Ammon's horn (tissue), 1 donor: Measurements from ENCODE around the gene DST.
"Not testable (repeated sequence)": the region's sequence is repeated elsewhere in the genome, so short reads cannot be mapped to it uniquely, and the experiment has no call there.

Experiments used
- DNase-seq: peaks from one replicate; pipeline ENCODE4 v3.0.0-alpha.2; 2016; ENCODE audit warnings: low spot score

DST gene

DNA sequence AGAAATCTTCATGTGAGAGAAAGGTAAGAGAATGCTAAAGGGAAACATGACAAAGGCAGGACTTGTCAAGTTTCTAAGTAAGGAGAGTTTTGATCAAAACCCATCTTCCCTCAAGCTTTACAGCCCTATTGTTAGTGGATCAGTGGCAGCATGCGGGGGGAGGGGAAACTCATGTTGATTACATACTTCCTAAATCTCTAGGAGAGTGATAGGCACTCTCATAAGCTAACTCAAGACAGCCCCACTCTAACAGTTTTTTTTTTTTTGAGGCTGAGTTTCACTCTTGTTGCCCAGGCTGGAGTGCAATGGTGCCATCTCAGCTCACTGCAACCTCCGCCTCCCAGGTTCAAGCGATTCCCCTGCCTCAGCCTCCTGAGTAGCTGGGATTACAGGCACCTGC, 18.6 kb upstream of the DST start:
- not testable (repeated sequence) for DNase-seq

DNA sequence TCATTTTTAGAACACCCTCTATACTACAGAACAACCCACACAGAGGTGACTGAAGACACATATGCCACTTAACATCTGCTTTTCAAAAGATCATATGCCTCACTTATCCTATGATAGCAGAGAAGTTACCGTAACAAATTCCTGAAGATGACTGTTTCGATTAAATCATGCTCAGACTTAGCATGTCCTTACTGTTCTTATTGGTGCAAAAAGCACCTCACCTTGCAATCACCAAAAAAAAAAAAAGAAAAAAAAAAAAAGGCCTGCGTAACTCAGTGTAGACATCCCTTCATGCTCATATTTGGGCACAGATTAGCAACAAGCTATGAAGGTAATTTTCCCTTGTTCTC, 17.7 kb upstream of the DST start:
- DNase-seq = no peak

DNA sequence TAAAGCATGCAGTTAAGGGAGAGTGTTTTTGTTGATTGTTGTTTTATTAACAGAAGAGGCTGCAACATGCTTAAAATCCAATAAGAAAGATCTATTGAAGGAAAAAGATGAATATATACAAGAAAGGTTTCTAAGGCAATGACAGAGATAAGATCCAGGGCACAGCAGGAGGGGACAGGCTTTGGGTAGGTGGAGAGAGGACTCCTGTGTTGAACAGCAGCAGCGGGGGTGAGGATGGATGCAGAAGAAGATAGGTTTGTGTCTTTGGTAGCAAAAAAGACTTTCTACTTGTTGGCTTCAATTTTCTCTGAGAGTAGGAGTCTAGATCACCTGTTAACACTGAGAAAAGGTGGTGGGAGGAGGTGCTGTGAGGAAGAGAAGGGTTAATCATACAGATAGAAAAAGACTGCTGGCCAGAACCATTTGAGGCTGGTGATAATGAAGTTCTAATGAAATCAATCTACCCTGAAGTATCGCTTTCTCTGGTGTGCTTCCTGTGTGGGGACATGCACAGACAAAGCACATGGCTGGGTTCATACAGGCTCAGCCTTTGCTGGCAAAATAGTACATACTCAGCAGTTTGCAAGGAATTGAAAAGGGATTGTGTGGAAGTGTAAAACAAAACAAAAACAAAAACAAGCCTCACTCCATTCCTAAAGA, 17.2 kb upstream of the DST start:
- DNase-seq = peak; percentile 44

DNA sequence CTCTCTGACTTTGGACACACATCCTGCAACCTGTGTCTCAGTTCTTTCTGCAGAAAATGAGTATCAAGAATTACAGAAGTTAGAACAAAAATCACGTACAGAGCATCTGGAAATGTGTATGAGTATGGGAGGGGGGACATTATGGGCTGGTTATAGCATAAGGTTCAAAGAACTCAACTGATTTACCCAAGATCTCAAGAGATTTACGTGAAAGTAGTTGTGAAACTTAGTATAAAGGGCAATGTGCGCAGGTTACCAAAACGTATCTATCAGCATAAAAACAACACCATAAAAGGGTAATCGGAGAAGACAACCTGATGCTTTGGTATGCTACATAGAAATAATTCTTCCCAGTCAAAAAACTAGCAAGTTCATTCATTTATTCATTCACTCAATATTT, 15.6 kb upstream of the DST start:
- DNase-seq = no peak

DNA sequence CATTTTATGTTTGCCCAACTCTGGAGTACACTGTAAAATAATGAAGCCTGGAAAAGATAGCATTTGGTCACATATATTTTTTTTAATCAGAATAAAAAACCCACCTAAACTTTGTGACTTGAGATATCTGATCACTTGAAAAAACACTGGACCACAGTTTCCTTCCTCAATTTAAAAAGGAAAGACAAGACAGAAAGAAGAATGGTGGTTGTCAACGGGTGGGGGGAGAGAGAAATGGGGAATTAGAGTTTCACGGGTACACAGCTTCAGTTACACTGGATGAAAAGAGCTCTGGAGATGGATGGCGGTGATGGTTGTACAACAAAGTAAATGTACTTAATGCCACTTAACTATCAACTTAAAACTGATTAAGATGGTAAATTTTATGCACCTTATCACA, 14.7 kb upstream of the DST start:
- DNase-seq = no peak

DNA sequence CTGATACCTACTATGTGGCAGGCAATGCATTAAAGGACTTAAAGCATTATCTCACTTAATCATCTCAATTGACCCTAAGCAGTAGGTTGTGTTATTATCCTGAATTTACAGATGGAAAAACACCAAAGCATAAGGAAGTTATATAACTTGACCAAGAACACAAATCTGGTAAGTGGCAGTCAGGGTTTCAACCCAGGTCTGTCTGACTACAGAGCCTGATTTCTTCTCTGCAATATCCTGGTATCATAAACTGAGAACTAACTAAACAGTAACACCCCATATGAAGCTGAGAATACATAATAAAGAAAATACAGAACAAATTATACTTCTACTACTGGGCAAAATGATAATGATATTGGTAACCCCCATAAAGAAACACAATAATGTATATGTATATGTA, 13.8 kb upstream of the DST start:
- DNase-seq = no peak

DNA sequence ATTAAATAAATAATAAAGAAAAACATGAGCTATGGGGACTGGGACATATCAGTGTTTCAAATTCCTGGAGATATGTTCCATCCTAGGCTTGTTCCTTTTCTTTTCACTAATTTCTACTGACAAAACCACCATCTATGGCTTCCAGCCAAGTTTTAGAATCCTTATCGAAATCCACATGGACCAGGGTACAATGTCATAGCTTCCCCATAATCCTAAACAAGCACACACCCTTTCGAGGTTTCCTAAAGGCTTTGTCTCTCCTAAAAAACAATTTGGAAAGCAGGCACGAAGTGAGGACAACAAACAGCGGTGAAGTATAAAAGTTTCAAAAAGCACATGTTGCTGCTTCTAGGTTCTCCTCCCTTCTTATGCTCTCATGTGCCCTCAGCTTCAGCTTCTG, 13.3 kb upstream of the DST start:
- DNase-seq = no peak

DNA sequence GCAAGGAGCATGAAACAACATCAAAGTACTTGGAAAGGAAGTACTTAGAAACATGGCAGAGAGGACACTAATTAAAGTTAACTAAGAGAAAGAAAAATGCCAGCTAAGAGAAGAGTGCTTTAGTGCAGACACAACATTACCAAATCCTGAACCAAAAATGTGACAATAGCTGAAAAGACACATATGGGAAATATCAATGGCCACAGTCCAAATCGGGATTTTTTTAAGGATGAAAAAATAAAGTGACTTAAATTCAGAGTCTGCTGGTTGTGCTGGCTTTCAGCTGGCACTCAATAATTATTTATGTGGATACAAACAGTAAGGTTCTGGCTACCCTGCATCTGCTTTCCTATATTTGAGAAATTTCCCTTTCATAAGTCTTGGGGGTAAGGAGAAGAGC, 12.6 kb upstream of the DST start:
- no peak for DNase-seq

DNA sequence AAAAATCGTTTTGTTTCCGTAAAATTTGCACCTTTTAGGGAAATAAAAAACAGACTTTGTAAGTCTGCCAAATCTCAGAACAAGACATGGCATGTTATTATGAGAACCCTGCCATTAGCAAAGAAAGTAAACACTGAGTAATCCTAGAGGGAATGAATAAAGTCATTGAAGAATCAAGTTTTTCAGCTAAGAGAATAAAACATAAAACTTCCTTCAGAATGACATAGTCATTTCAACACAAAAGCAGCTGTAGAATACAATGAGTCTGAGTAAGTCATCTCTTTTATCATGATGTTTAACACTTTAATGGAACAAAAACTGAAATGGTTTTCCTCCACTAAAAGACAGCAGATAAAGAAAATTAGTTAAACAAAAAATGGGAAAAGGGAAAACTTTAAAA, 10.3 kb upstream of the DST start:
- DNase-seq = no peak

DNA sequence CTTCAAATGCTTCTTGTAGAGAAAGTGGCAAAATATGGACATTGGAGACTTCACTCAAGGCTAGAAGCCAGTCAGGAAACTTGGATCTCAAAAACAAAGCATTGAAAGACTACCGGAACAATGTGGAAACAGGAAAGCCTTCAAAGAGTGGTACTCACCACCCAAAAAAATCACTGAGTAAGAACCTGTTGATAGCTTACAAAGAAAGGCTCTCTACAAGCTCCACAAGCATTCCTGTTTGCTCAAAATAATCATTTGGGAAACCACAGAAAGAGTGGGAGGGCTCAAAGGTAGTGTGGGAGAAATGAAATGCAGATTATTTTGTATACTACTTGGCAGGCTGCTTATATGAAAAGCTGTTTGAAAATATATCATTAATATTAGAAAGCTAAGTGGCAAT, 9.5 kb upstream of the DST start:
- DNase-seq = no peak

DNA sequence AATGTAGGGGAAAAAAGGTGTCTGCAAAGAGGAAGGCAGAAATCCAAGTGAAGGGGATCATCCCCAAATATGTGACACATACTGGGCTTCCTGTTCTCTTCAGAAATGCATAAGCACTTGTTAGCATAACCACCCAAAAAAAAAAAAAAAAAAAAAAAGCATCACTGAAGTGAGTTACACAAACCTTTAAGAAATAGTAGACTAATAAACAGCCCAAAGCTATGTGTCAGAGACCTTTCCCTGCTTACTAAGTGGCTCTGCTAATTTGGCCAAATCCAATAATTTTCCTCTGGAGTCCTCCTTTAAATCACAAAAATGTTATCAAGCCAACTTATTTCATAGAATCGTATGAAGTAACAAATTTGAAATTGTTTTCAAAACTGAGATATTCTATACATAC, 7.5 kb upstream of the DST start:
- DNase-seq = no peak

DNA sequence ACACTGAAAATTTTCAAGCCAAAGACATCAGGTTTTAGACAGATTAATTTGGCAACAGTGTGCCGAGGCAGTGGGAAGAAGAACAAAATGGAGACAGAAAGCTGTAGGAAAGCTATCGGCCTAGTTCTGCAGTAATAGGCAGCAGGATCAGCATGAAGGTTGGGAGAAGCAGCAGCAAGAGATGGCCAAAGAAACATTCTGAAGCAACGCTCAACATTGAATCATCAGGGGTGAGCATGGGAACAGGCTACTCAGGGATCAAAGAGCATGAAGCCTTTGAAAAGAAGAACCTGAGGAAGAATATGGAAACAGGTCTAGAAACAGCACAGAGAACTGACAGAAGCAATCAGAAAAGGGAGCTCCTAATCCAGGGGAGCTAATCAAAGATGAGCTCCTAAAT, 7.1 kb upstream of the DST start:
- DNase-seq = no peak

DNA sequence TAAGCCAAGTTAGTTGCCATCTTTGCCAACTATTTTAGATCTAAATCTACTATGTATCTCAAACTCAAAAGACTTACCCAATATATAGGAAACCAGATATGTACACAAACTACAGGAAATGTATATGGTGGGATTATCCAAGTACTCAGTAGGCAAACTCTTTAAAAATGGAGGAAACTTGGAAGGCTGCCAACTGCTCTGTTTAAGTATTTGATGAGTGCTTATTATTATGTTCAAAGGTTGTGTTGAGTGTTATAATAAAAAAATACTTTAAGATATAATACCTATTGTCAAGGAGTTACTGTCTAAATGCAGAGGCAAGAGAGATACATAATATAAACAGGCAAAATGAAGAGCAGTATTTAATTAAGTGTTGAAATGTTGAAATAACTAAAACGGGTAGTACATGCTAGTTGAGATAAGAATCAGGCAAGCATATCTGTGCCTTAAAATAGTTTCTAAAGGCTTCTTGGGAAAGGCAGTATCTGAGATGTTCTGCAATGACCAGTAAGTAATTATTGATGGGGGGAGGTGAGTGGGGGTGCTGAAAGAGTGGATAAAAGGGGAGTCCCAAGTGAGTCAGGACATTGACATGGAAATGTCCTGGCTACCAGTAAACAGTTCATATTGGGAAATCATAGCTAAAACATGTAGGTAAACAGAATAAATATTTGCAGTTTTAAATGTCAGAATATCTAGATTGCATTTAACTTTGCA, 6.5 kb upstream of the DST start:
- DNase-seq = no peak

DNA sequence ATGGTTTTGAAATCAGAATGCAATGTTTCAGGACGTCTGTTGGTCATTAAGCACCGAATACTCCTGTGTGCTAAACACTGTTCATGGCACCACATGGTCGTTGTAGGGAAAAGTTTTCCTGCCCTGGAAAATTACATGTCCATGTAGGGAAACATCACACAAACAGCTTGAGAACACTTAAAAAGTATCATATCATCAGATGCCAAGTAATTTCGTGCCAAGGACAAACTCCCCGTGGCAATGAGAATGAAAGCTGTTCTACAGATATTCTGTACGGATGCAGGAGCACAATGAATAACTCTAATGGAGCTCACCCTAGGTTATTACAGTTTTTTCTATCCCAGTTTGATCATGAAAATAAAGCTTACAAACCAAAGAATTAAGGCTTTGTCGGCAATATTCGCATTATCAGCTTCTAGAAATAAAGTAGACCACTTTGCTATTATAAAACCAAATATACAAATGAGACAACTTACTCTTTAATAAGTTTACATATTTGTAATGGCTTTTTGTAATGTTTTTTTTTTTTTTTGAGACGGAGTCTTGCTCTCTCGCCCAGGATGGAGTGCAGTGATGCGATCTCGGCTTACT, 4.6 kb upstream of the DST start:
- peak; percentile 48 for DNase-seq

DNA sequence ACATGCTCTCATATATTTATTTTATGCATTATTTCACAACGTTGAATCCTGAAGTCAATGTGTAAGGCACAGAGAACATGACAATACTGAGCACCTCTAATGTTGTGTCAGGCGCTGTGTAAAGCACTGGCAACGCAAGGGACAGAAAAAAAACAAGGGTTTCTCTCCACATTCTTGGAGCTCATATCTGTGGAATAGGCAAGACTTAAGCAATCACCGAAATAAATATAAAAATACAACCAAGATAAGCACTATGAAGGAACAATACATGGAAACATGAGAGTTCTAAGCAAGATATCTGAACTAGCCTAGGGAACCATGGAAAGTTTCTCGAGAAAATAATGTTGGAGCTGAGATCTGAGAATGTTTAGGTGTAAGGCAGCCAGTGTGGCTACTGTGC, 1.7 kb upstream of the DST start:
- DNase-seq = no peak

DNA sequence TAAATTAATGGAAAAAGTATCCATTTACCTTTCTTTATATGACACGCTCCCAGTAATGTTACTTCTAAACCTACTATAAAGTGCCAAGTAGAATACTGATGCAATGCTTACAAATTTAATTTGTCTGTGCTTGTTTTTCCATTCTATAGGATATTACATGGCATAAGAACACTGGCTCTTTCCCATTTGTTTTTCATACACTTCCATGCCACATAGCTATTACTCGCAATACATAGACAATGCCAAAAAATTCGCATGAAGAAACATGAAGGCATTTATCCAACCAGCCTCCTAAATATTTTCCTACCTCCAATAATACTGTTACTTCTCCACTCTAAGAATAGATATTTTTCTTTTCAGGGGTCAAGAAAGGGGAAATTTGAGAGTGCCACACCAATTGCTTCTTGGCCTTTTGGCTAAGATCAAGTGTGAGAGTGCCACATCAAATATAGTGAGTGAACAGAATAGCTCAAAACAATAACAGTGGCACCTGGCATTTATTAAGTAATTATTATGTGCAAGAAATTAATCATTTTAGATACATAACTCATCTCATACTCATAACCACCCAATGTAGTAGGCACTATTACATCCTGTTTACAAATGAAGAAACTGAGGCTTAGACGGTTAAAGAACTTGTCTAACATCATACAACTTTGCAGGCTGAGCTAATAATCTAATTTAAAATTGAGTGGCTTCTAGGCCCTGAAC, 845 bp upstream of the DST start:
- no peak for DNase-seq

DNA sequence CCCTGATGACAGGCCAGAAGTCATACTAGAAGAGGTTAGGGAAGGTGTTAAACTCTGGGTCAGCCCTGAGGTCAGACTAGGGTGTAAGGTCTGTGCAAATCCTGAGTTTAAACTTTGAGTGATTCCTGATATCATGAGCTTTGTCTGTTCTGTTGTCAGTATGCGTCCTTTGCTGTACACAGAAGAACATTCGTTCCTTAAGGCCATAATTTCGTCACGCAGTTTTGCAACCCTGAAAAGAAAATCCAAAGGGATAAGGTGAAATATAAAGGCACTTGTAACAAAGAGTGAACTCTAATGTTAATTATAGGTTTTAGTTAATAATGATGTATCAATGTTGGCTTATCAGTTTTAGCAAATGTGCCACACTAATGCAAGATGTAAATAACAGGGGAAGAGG, 2.3 kb downstream of the DST start:
- DNase-seq = no peak

DNA sequence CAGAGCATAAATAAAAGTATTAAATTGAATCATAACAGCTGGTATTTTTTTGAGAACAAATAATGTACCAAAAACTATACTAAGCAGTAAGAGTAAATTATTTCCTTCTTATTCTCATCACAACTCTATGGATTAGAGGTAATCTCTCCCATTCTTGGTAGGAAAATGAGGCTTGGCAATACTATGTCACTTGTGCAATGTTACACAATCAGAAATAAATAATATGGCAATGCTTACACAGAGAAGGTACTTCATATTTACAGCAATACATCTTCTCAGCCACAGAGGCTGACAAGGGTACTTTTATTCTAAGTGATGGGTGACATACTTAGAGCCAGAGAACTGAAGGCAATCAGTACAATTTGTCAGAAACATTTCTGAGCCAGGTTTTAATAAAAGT, 3.9 kb downstream of the DST start:
- no peak for DNase-seq

DNA sequence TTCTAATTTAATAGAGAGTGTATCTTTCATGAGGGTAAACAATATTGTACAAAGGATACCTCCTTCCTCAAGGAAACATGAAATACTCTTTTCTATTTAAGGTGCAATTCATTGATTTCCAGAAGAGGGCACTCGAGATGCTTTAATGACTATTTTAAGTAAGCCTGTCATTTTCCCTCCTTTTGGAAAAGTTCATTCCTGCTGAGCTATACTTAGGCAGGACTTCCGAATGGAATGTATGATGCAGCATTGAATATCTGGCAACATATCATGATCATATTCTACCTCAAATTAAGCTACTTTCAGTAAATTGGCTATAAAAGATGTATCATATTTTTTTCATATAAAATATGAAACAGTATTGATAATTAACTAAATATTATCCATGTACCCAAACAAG, 5.0 kb downstream of the DST start:
- peak; percentile 63 for DNase-seq

DNA sequence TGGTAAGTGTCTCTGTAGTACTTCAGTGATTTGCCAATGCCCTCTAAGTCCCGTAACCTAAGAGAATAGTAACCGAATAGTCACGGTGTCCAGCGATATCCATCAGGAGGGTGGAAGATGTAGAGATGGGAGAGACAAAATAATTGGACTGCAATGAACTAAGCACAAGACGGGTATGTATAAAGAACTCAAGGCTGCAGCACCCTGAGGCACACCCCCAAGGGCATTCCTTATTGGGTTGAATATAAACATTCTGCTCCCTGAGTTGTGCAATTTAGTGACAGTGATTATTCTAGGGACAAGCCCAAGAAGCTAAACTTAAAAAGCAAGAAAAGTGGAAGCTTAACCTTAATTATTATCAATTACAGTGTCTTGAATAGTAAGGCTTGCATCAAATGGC, 14.6 kb downstream of the DST start:
- DNase-seq = no peak

DNA sequence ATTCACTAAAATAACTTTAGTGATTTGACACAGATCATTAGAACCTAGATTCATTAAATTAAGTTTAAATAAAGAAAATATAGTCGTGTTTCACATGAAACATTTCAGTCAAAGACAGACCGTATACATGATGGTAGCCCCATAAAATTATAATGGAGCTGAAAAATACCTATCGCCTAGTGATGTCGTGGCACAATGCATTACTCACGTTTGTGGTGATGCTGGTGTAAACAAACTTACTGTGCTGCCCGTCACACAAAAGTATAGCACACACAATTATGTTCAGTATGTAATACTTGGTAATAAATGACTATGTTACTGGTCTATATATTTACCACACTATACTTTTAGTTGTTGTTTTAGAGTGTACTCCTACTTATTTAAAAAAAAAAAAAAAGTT, 17.3 kb downstream of the DST start:
- DNase-seq = no peak

DNA sequence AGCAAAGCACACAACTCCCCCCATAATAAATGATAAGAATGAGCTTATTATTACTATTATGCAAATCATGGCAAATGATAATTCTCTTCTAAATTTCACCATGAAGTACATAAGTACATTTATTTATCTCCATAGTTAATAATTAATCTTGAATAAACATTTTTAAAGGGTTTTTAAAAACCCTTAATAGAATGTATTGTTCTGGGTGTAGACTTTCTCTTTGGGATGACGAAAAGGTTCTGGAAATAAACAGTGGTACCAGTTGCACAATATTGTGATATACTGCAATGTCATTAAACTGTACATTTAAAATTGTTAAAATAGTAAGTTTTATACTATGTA, 18.0 kb downstream of the DST start:
- no peak for DNase-seq

DNA sequence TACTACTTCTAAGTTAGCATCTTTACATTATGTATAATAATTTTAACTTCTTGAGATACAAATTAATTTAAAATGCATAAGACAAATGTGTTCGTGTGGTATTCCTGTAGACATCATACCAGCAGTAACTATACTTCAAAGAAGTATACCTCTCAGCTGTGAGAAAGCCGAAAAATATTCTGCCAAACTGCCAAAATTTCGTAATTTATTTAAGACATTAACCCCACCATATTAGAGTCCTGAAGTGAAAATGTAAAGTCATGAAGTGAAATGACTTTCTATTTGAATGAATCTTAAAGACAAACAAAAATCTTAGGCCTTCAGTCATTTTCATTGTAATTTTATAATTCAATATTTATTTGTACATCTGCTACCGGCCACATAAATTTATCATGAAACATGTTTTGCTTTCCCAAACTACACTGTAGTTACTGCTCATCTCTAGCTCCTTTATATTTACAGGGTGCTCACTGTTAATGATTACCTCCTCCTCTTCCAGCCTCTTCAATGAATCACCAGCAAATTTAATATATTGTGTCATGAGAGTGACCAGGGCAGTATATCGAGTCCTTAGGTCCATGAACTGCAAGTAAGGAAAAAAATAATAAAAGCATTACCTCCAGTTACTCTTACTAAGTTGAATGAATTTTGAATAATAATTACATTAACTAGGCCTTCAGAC, 18.5 kb downstream of the DST start:
- DNase-seq = no peak
